Measurements from ENCODE around the gene TRIM38.

- TF ChIP-seq POLR2A (IDR thresholded peaks at IDR 0.05): no peak
- TF ChIP-seq, protein P1, sequence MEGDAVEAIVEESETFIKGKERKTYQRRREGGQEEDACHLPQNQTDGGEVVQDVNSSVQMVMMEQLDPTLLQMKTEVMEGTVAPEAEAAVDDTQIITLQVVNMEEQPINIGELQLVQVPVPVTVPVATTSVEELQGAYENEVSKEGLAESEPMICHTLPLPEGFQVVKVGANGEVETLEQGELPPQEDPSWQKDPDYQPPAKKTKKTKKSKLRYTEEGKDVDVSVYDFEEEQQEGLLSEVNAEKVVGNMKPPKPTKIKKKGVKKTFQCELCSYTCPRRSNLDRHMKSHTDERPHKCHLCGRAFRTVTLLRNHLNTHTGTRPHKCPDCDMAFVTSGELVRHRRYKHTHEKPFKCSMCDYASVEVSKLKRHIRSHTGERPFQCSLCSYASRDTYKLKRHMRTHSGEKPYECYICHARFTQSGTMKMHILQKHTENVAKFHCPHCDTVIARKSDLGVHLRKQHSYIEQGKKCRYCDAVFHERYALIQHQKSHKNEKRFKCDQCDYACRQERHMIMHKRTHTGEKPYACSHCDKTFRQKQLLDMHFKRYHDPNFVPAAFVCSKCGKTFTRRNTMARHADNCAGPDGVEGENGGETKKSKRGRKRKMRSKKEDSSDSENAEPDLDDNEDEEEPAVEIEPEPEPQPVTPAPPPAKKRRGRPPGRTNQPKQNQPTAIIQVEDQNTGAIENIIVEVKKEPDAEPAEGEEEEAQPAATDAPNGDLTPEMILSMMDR (IDR thresholded peaks at IDR 0.05): no peak
These were observed 973 bp downstream of the TRIM38 start for GRCh38 chr6:25963426-25964123.

All from esophagus squamous epithelium (tissue), 4 donors.